IPS-18c (cell line): Measurements from ENCODE around the gene TAF11.
"Not testable (repeated sequence)": the region's sequence is repeated elsewhere in the genome, so short reads cannot be mapped to it uniquely, and the experiment has no call there.

Experiments
- H3K4me3 ChIP-seq: 2 replicates; pipeline ENCODE4 v1.7.0; 2013; ENCODE audit warnings: low read depth, mild to moderate bottlenecking, low read length, moderate library complexity; ENCODE audit not compliant: insufficient read depth
- H3K9me3 ChIP-seq: one replicate; pipeline ENCODE4 v1.6.1; 2013; ENCODE audit warnings: mild to moderate bottlenecking, low read length, moderate library complexity; ENCODE audit not compliant: control insufficient read depth, insufficient read depth

TAF11 gene

GRCh38 chr6:34911822-34912221 is 24.0 kb upstream of the TAF11 start:
- H3K4me3 ChIP-seq, result no peak overlapping the region
- H3K9me3 ChIP-seq, result no peaks in the 10 kb centered on the region

DNA sequence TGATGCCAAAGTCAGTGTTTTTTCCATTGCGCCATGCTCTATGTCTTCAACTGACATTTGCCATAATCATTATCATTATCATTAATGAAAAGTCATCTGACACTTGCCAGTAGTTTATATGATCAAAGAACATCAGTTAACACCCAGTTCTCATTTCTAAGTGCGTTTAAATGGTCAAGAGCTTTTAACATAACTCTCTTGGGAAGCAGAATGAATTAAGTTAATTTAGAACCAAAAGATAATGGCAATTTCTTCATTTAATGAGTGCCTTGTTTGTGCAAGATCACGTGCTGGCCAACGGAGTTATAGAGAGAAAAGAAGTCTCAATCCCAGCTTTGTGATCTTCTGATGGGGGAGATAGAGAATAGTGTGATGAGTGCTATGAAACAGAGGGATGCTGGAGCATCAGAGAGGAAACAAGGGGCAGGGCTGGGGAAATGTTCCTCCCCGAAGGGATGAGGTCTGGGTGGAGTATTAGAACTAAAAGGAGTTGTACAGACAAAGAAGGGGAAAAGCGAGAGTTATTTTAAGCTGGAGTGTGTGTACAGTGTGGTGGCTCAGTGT is 21.6 kb upstream of the TAF11 start:
- H3K9me3 ChIP-seq, result no peaks in the 10 kb centered on the region
- H3K4me3 ChIP-seq, result no peak overlapping the region

DNA sequence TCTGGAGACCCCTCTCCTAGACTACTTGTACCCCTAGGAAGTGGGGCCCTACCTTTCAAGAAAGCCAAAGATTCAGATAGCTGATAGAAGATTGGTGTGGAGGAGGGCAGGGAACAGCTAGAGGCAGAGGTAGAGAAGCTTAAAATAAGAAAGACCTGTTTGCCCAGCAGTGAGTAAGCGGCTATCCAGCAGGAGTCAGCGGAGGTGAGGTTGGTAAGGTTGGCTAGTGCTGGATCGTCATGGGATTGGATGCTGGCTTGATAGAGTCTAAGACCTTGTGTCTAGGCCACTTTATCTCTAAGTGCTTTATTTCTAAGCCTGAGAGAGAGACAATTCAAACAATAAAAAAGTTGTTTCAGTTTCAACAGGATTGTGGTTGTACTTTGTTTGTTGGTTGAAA is 20.4 kb upstream of the TAF11 start:
- Histone ChIP-seq H3K9me3 (no peaks in the 10 kb centered on the region), H3K4me3 (no peak overlapping the region)

DNA sequence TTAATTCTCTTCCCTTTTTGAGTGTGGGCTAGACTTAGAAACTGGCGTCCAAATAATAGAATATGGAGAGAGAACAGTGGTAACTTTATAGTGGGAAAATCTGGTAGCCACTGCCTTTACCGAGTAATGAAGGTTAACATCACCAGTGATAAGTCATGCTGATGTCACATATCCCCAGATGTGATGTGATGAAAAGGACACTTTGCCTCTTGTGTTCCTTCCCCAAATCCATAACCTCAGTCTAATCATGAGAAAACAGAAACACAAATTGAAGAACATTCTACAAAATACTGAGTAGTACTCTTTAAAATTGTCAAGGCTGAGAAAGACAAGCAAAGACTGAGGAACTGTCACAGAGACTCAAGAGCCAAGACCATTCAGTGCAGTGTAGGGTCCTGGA is 19.0 kb upstream of the TAF11 start:
- Histone ChIP-seq H3K4me3 (no peak overlapping the region), H3K9me3 (no peaks in the 10 kb centered on the region)

GRCh38 chr6:34904990-34905613 is 17.3 kb upstream of the TAF11 start:
- Histone ChIP-seq H3K9me3 (no peaks in the 10 kb centered on the region), H3K4me3 (no peak overlapping the region)

DNA sequence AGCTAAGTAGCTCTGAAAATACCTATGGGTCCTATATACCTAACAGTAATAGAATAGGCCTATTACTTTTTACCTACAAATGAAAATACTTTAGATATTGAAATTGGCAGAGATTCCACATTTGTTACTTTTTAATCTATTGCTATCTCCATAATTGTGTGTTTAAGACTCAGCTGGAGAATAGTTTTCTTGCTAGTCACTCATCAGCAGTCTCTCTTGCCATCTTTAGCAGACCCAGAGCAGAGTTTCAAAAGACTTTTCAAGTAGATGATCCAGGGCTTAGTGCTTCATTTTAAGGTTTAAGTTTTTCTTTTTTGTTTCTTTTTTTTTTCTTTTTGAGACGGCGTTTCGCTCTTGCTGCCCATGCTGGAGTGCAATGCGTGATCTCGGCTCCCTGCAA is 14.1 kb upstream of the TAF11 start:
- H3K4me3 ChIP-seq, result no peak overlapping the region
- H3K9me3 ChIP-seq, result no peaks in the 10 kb centered on the region

DNA sequence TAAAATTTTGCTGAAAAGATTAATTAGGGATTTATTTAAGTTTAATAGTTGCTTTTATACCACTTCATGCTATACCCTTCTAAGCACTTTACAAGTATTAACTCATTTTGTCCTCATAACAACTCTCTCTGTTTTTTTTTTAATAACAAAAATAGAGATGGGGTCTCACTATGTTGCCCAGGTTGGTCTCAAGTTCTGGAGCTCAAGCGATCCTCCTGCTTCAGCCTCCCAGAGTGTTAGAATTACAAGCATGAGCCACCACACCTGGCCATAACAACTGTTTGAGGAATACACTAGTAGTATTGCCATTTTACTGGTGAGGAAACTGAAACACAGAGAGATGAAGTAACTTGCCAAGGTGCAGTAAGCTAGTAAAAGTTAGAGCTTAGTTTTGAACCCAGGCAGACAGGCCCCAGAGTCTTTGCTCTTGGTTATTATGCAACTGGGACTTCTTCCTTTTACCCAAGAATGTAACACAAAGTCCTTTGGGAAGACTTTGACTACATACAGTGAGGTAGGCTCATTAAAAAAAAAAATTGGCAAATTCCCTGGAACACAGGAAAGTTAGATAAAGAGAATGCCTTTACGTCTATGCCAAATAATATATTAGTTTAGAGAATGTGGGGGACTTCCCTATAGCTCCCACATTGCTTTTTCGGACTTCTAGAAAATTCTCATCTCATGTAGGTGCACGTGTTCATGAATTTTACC is 12.6 kb upstream of the TAF11 start:
- Histone ChIP-seq H3K4me3 (no peak overlapping the region), H3K9me3 (no peaks in the 10 kb centered on the region)

DNA sequence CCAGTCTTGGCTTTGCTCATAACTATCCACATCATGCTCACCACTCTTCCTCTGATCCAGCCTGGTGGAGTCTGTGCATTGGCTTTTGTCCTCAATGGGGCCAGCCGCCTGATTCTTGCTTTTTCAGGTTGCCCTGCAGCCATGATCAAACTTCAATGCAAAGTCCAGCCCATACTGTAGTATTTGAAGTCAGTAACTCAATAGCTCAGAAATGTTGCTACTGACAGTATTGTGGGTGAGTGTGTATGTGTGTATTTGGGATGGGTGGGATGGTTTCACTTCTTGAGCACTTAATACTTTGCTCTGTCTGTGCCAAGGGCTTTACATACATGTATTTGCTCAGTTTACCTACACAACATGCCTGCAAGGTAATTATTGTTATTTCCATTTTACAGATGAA is 11.9 kb upstream of the TAF11 start:
- H3K4me3 ChIP-seq, H3K9me3 ChIP-seq: not testable (repeated sequence)

DNA sequence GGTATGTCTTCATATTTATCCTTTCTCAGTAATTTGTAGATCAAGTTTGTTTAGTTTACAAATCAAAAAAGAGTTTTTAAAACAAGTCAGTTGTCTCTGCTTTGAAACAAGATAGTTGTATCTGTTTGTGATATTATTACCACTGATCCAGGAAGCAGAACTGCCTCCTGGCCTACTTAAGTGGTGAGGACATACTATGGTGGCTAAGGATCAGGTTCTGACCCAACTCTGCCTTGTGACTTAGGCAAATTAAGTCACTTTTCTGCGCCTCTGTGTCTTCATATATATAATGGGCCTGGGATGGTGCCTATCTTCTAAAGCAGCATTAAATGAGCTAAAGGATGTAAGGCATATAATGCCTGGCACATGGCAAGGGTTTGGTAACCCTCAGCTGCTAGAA is 9.9 kb upstream of the TAF11 start:
- no peak overlapping the region for H3K4me3 ChIP-seq
- H3K9me3 ChIP-seq, result no peaks in the 10 kb centered on the region

- H3K9me3 ChIP-seq, result no peaks in the 10 kb centered on the region
Observed at GRCh38 chr6:34897130-34897529, 9.3 kb upstream of the TAF11 start.

GRCh38 chr6:34894693-34895092 is 6.9 kb upstream of the TAF11 start:
- Histone ChIP-seq H3K9me3 (no peaks in the 10 kb centered on the region), H3K4me3 (no peak overlapping the region)

More at GRCh38 chr6:34897130-34897529, 9.3 kb upstream of the TAF11 start:
- H3K4me3 ChIP-seq, result no peak overlapping the region

DNA sequence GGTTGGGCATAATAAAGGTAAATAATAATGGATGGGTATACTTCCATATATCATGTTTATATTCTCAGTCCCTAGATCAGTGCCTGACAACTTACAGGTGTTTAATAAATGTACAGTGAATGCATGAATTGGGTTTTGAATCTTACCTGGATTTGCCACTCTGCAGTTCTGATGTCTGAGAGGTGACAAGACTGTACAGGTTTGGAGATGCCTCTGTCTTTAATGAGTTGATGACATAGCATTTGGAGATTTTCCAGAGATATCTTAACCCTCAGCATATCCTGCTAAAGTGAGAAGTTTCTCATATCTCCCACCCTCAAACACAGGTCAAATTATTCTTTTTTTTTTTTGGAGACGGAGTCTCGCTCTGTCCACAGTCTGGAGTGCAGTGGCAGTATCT is 3.5 kb upstream of the TAF11 start:
- H3K4me3 ChIP-seq, result no peak overlapping the region
- H3K9me3 ChIP-seq, result no peaks in the 10 kb centered on the region

DNA sequence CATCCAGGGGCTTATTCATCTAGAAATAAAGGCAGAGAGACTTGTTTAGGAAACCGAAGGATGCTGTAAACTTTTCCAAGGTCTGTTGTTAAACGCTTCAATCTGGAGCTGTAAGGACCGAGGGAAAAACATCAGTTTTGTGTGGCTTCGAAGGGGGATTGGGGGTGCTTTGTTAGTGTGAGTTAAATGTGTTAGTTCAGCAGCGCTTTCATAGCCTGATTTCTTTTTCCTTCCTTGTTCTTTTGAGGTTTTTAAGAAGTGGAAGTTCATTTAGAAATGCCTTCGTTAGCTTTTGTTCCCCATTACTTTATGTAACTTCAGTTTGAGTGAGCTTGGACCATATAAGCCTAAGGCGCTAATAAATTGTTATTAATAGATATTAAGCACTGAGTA is 2.7 kb upstream of the TAF11 start:
- Histone ChIP-seq H3K4me3 (peak overlapping the region; percentile 100), H3K9me3 (no peaks in the 10 kb centered on the region)

DNA sequence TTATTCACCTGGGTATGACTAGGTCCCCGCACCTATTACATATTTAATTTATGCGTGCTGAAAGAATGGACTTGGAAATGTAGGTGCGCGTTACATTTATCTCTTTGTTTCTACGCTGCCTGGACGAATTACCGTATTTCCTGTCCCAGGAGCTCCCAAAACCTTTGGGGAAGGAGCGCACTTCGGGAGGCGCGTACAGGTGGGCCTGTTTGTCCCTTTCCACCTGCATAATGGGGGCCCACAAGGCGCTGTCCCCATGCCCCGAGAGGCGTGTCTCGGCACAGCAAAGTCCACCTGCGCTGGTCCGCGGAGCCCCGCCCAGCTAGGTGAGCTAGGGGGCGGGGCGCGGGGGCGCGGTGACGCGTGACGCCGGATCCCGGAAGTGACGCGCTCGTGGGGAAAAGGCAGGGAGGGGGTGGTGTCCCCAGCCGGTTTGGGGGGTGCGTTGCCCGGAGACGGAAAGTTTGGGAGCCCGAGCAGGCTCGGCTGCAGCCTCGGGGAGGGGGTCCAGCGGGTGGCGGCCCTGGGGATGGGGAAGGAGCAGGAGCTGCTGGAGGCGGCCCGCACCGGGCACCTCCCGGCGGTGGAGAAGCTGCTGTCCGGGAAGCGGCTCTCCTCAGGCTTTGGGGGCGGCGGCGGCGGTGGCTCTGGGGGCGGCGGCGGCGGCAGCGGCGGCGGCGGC is 1.2 kb upstream of the TAF11 start, which contains the start of gene ANKS1A:
Gene ANKS1A, plus strand, starts transcription at position 382 of the 682 bp plus-strand sequence. Its CDS starts 148 bp downstream, at position 530.
- no peaks in the 10 kb centered on the region for H3K9me3 ChIP-seq
- H3K4me3 ChIP-seq, result peak within 1 kb of the TSS; percentile 100

DNA sequence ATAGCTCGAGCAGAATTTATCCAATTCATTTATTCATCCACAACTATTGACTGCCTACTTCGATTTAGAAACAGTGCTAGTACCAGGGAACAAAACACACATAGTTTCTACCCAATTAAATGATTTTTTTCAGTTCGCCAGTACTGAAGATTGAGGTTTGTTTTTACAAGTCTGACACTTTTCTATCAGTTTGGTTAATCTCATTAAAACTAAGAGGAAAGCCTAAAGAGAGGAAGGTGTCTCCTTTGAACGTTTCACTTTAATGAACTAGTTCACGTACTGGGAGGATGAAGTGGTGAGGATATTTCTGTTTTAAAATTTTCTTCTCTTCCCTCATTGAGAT is 643 bp upstream of the TAF11 start:
- Histone ChIP-seq H3K9me3 (no peaks in the 10 kb centered on the region), H3K4me3 (peak overlapping the region; percentile 100)

GRCh38 chr6:34885837-34886236 is 2.0 kb downstream of the TAF11 start:
- not testable (repeated sequence) for H3K9me3 ChIP-seq, H3K4me3 ChIP-seq

- H3K4me3 ChIP-seq, result no peak overlapping the region
Observed at GRCh38 chr6:34884996-34885395, 2.8 kb downstream of the TAF11 start.

GRCh38 chr6:34884073-34884472 is 3.8 kb downstream of the TAF11 start:
- not testable (repeated sequence) for H3K9me3 ChIP-seq, H3K4me3 ChIP-seq

More at GRCh38 chr6:34884996-34885395, 2.8 kb downstream of the TAF11 start:
- no peaks in the 10 kb centered on the region for H3K9me3 ChIP-seq
